ENCODE measurements around the gene GPN1. TPM values are rescaled to one million over a fixed set of nuclear protein-coding genes. Genes with fewer than 3 reads are reported as not detected.
A peak's percentile ranks its signal among the peaks of the same experiment; 100 is the strongest.
"Not testable (repeated sequence)": the region's sequence is repeated elsewhere in the genome, so short reads cannot be mapped to it uniquely, and the experiment has no call there.

GPN1 gene
- total and polyA plus RNA-seq, 12 donors: 10.6 to 44.6 (median 24.8) TPM

DNA sequence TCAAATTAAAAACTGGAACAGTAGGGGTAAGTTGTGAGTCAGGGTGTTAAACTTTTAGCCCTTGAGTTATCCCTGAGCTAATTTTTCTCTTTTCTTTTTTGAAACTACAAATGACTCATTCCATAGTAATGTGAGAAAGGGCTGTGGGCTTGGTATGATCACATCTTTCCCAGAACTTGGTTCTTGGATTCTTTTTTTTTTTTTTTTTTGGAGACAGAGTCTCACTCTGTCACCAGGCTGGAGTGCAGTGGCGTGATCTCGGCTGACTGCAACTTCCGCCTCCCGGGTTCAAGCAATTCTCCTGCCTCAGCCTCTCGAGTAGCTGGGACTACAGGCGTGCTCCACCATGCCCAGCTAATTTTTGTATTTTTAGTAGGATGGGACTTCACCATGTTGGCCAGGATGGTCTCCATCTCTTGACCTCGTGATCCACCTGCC is 53.5 kb downstream of the GPN1 start:
- H3K4me3 ChIP-seq; H3K27me3 ChIP-seq; intact Hi-C loops (cut with DNase I); H3K9me3 ChIP-seq (replicated peaks in 1 of 3): not testable (repeated sequence)
- whole genome bisulfite sequencing, 4 donors: 55 to 76% (median 67%) methylated on average over 7 of the region's 7 CpGs
- peak in 4 of 7 donors; percentile 41 to 52 (median 48) for DNase-seq
- H3K36me3 ChIP-seq (replicated peaks in 1 of 2): peaks cover 0 to 56% of the 10 kb centered on the region in 2 donors
- peak overlapping the region; percentile 60 to 87 (median 76) for H3K27ac ChIP-seq
- H3K4me1 ChIP-seq (replicated peaks in 1 of 2): peaks cover 8 to 20% of the 10 kb centered on the region in 2 donors
- TF ChIP-seq POLR2A (IDR thresholded peaks at IDR 0.05): peak in 1 of 2 donors; percentile 17

DNA sequence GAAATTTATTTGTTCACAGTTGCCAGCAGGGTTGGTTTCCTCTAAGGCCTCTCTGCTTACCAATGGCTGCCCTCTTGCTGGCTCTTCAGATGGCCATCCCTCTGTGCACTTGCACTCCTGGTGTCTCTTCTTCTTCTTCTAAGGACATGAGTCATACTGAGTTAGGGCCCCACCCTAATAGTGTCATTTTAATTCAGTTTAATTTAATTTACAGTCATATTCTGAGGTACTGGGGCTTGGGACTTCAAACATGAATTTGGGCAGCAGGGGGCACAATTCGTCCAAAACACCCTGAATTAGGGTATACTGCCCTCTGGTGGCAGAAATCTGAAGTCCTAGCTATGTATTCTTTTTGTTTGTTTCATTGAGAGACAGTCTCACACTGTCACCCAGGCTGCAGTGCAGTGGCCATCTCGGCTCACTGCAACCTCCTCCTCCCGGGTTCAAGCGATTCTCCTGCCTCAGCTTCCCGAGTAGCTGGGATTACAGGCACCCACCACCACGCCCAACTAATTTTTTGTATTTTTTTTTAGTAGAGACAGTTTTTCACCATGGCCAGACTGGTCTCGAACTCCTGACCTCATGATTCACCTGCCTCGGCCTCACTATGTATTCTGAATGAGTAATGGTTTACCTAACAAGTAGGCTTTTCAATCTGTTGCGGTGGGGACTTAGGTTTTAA is 54.7 kb downstream of the GPN1 start:
- TF ChIP-seq, protein P1, sequence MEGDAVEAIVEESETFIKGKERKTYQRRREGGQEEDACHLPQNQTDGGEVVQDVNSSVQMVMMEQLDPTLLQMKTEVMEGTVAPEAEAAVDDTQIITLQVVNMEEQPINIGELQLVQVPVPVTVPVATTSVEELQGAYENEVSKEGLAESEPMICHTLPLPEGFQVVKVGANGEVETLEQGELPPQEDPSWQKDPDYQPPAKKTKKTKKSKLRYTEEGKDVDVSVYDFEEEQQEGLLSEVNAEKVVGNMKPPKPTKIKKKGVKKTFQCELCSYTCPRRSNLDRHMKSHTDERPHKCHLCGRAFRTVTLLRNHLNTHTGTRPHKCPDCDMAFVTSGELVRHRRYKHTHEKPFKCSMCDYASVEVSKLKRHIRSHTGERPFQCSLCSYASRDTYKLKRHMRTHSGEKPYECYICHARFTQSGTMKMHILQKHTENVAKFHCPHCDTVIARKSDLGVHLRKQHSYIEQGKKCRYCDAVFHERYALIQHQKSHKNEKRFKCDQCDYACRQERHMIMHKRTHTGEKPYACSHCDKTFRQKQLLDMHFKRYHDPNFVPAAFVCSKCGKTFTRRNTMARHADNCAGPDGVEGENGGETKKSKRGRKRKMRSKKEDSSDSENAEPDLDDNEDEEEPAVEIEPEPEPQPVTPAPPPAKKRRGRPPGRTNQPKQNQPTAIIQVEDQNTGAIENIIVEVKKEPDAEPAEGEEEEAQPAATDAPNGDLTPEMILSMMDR (IDR thresholded peaks at IDR 0.05): peak; percentile 98 to 100 (median 98)
- peak in 1 of 2 donors; percentile 16 for TF ChIP-seq POLR2A (IDR thresholded peaks at IDR 0.05)
- WGBS, 4 donors: 30 to 34% (median 33%) methylated on average over 9 of the region's 9 CpGs
- peak; percentile 82 to 95 (median 86) for DNase-seq
- peaks cover 8 to 20% of the 10 kb centered on the region in 2 donors for H3K4me1 ChIP-seq (replicated peaks in 1 of 2)
- intact Hi-C loops (cut with DNase I): no loop called here
- H3K27me3 ChIP-seq: no peaks in the 10 kb centered on the region
- H3K4me3 ChIP-seq: no peak overlapping the region
- H3K27ac ChIP-seq: peak overlapping the region in 3 of 5 donors; percentile 76 to 87 (median 86)
- peaks cover 0 to 54% of the 10 kb centered on the region in 2 donors for H3K36me3 ChIP-seq (replicated peaks in 1 of 2)
- no peaks in the 10 kb centered on the region for H3K9me3 ChIP-seq (replicated peaks in 1 of 3)

DNA sequence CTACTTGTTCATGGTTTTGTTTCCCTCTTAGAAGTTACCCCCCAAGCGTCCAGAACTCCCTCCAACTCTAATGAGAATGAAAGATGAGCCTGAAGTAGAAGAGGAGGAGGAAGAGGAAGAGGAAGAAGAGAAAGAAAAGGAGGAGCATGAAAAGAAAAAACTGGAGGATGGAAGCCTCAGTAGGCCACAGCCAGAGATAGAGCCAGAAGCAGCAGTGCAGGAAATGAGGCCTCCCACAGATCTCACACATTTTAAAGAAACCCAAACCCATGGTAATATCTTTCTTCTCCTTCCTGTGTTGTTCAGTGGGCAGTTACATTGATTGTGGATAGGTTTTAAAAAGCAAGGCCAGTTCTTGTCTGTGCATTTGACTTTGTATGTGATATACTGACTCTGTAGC is 56.2 kb downstream of the GPN1 start:
- intact Hi-C loops (cut with DNase I); DNase-seq; H3K27ac ChIP-seq; H3K4me3 ChIP-seq; H3K9me3 ChIP-seq (replicated peaks in 1 of 3); H3K27me3 ChIP-seq: not testable (repeated sequence)
- peaks cover 0 to 51% of the 10 kb centered on the region in 2 donors for H3K36me3 ChIP-seq (replicated peaks in 1 of 2)
- H3K4me1 ChIP-seq (replicated peaks in 1 of 2): peaks cover 8 to 20% of the 10 kb centered on the region in 2 donors
- 81 to 100% (median 89%) methylated on average over 1 of the region's 1 CpG for WGBS, 4 donors

DNA sequence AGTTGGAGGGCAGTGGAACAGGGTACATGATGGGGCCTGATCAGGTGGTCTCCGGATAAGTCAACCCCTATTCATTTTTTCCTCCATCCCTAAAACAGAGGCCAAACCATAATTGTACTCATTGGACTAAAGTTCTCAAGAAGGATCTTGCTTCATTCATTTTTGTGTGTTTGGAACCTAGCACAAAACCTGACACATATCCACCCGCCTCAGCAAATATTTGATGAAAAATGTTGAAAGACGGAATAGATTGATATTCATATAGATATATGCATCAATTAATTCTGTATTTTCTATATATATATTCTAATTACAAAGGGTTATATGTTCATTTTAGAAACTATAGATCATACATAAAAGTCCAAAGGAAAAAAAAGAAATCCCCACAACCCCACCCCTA is 56.7 kb downstream of the GPN1 start:
- Histone ChIP-seq H3K27ac (no peak overlapping the region), H3K4me3 (no peak overlapping the region), H3K9me3 (replicated peaks in 1 of 3) (no peaks in the 10 kb centered on the region), H3K36me3 (replicated peaks in 1 of 2) (peaks cover 0 to 49% of the 10 kb centered on the region in 2 donors), H3K27me3 (no peaks in the 10 kb centered on the region), H3K4me1 (replicated peaks in 1 of 2) (peaks cover 8 to 20% of the 10 kb centered on the region in 2 donors)
- intact Hi-C loops (cut with DNase I): no loop called here
- 91 to 97% (median 95%) methylated on average over 3 of the region's 3 CpGs for WGBS, 4 donors
- TF ChIP-seq, protein P1 (IDR thresholded peaks at IDR 0.05): no peak
- TF ChIP-seq POLR2A (IDR thresholded peaks at IDR 0.05): no peak
- no peak for DNase-seq

DNA sequence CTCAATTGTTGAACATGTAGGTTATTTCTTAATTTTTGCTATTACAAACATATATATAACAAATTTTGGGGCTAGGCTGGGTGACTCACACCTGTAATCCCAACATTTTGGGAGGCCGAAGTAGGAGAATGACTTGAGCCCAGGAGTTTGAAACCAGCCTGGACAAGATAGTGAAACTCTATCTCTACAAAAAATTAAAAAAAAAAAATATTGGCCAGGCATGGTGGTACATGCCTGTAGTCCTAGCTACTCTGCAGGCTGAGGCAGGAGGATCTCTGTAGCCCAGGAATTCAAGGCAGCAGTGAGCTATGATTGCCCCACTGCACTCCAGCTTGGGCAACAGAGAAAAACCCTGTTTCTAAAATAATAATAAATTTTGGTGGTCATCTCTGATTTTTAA is 58.4 kb downstream of the GPN1 start:
- 88 to 100% (median 99%) methylated on average over 1 of the region's 1 CpG for WGBS, 4 donors
- no peak overlapping the region for H3K27ac ChIP-seq
- no peaks in the 10 kb centered on the region for H3K9me3 ChIP-seq (replicated peaks in 1 of 3)
- H3K36me3 ChIP-seq (replicated peaks in 1 of 2): peaks cover 0 to 49% of the 10 kb centered on the region in 2 donors
- H3K27me3 ChIP-seq: no peaks in the 10 kb centered on the region
- no peak for TF ChIP-seq POLR2A (IDR thresholded peaks at IDR 0.05)
- TF ChIP-seq, protein P1 (IDR thresholded peaks at IDR 0.05): no peak
- peaks cover 8 to 12% of the 10 kb centered on the region in 2 donors for H3K4me1 ChIP-seq (replicated peaks in 1 of 2)
- no peak for DNase-seq
- intact Hi-C loops (cut with DNase I): no loop called here
- no peak overlapping the region for H3K4me3 ChIP-seq
